Testis (tissue), 3 donors: ENCODE results near the gene RASSF1. TPM values are rescaled to one million over a fixed set of nuclear protein-coding genes. Genes with fewer than 3 reads are reported as not detected.

ENCODE experiments used
- DNase-seq: peaks from one replicate; pipeline ENCODE4 v3.0.0-alpha.2; 2019
- H3K27ac ChIP-seq, 2 donors: fragments of 200-600 bp; sonication (generic); one replicate each; pipeline ENCODE4 v1.5.1; 2019
- H3K27me3 ChIP-seq: fragments of 200-600 bp; sonication (generic); one replicate; pipeline ENCODE4 v1.5.1; 2019
- H3K36me3 ChIP-seq: fragments of 200-600 bp; sonication (generic); one replicate; pipeline ENCODE4 v1.5.1; 2017; ENCODE audit warnings: low read depth; ENCODE audit errors: missing control alignments
- H3K4me1 ChIP-seq: fragments of 200-600 bp; sonication (generic); one replicate; pipeline ENCODE4 v1.5.1; 2019
- H3K4me3 ChIP-seq, 2 donors: fragments of 200-600 bp; sonication (generic); one replicate each; pipeline ENCODE4 v1.5.1; 2017 to 2019
- H3K9me3 ChIP-seq: fragments of 200-600 bp; sonication (generic); one replicate; pipeline ENCODE4 v1.5.1; 2017
- CTCF ChIP-seq, 3 experiments: fragments of 450-650 bp in 2 of 3; fragments of 200-600 bp in 1 of 3; sonication (generic) in 1 of 3; IDR thresholded peaks; one replicate each; pipeline ENCODE4 v1.5.1; 2016 to 2019; ENCODE audit warnings: antibody characterized with exemption in 3 of 3, mild to moderate bottlenecking in 2 of 3, moderate library complexity in 1 of 3
- POLR2A ChIP-seq: fragments of 450-650 bp; IDR thresholded peaks from one replicate; pipeline ENCODE4 v1.6.1; 2017; ENCODE audit warnings: antibody characterized with exemption, mild to moderate bottlenecking, moderate library complexity
- WGBS, 2 donors: methylation state at CpG; one replicate each; pipeline ENCODE4 v1.1.5; 2018; 5-methylcytosine and 5-hydroxymethylcytosine counted together
- intact Hi-C: fragments of 100-400 bp; cut with DNase I; formaldehyde crosslinking; loops from one replicate; pipeline ENCODE4 v1.15.1; 2023; ENCODE audit warnings: low total_unique reads
- polyA plus RNA-seq: library from polyadenylated mRNA; stranded (reverse); fragments of 350-450 nt; fragmentation: Illumina TruSeq; extraction: RNeasy Lipid Tissue Mini Kit (QIAGEN cat#74804); gene quantifications from one replicate; pipeline ENCODE4 v1.2.3, GENCODE V29; 2014; ENCODE audit warnings: low read depth, low replicate concordance; ENCODE audit not compliant: insufficient read depth
- total RNA-seq, 2 donors: library from RNA; depleted of rRNA; stranded (reverse); fragments of >200 nt; gene quantifications; one replicate each; pipeline ENCODE4 v1.2.3, GENCODE V29; 2016

Gene RASSF1
- total and polyA plus RNA-seq, 3 donors from 2014 or later, result 50.0 to 60.1 (median 52.2) TPM

- intact Hi-C loops, result no loop called here
- peak overlapping the region in 1 of 2 donors; percentile 37 for H3K27ac ChIP-seq
- H3K9me3 ChIP-seq, result no peaks in the 10 kb centered on the region
- peak overlapping the region in 1 of 2 donors; percentile 77 for H3K4me3 ChIP-seq
- TF ChIP-seq POLR2A (no peak), CTCF (IDR thresholded peaks at IDR 0.05) (no peak)
- H3K36me3 ChIP-seq, result no peaks in the 10 kb centered on the region
- H3K27me3 ChIP-seq, result no peaks in the 10 kb centered on the region
- 53 to 80% methylated on average over 4 to 10 of the region's 12 CpGs for whole genome bisulfite sequencing, 2 donors
- DNase-seq, result no peak
- peaks cover 22% of the 10 kb centered on the region for H3K4me1 ChIP-seq
Observed at GRCh38 chr3:50293079-50293801, 47.4 kb downstream of the RASSF1 start.

GRCh38 chr3:50292159-50293078 lies 48.2 kb downstream of the RASSF1 start, which contains the start of gene IFRD2:
Gene IFRD2, minus strand, starts transcription at chr3:50292429. Its CDS starts 155 bp downstream, at chr3:50292274.
- H3K9me3 ChIP-seq, result no peaks in the 10 kb centered on the region
- peak within 1 kb of the TSS; percentile 47 to 80 for H3K27ac ChIP-seq
- H3K27me3 ChIP-seq, result no peaks in the 10 kb centered on the region
- TF ChIP-seq POLR2A (no peak), CTCF (IDR thresholded peaks at IDR 0.05) (no peak)
- H3K4me3 ChIP-seq, result peak within 1 kb of the TSS; percentile 77 to 91
- peaks cover 20% of the 10 kb centered on the region for H3K4me1 ChIP-seq
- intact Hi-C loops, result no loop called here
- 1 to 6% methylated on average over 9 to 49 of the region's 67 CpGs for WGBS, 2 donors
- DNase-seq, result peak; percentile 99
- no peaks in the 10 kb centered on the region for H3K36me3 ChIP-seq

GRCh38 chr3:50290161-50290641 lies 50.4 kb downstream of the RASSF1 start:
- no peak for DNase-seq
- intact Hi-C loops, result no loop called here

GRCh38 chr3:50289130-50289529 lies 51.5 kb downstream of the RASSF1 start:
- intact Hi-C loops, result no loop called here
- H3K9me3 ChIP-seq, result no peaks in the 10 kb centered on the region
- H3K27me3 ChIP-seq, result no peaks in the 10 kb centered on the region
- no peaks in the 10 kb centered on the region for H3K36me3 ChIP-seq
- DNase-seq, result no peak
- WGBS, 2 donors, result 97 to 100% methylated on average over 3 to 6 of the region's 6 CpGs
- TF ChIP-seq POLR2A (no peak), CTCF (IDR thresholded peaks at IDR 0.05) (no peak)
- no peak overlapping the region for H3K4me3 ChIP-seq
- peaks cover 20% of the 10 kb centered on the region for H3K4me1 ChIP-seq
- no peak overlapping the region for H3K27ac ChIP-seq

More at GRCh38 chr3:50290161-50290641, 50.4 kb downstream of the RASSF1 start:
- Histone ChIP-seq H3K36me3 (no peaks in the 10 kb centered on the region), H3K4me3 (no peak overlapping the region), H3K9me3 (no peaks in the 10 kb centered on the region), H3K27me3 (no peaks in the 10 kb centered on the region), H3K4me1 (peaks cover 20% of the 10 kb centered on the region), H3K27ac (no peak overlapping the region)
- WGBS, 2 donors, result 63 to 92% methylated on average over 13 to 15 of the region's 16 CpGs
- TF ChIP-seq CTCF (IDR thresholded peaks at IDR 0.05) (no peak), POLR2A (no peak)
